ENCODE results near the gene ZC3H12C. TPM values are rescaled to one million over a fixed set of nuclear protein-coding genes. Genes with fewer than 3 reads are reported as not detected.
A peak's percentile ranks its signal among the peaks of the same experiment; 100 is the strongest.

Gene ZC3H12C
- total RNA-seq, 1 experiment from 2014 or later: 3.1 TPM

- in situ Hi-C loops (cut with HindIII; ENCODE audit: low pct_unique_long_range_greater_than_20kb, low sequenced_read_pairs): no loop called here
- no peak for DNase-seq (ENCODE audit: low read depth)
Measured at GRCh38 chr11:110128161-110128560, 35.0 kb downstream of the ZC3H12C start.

GRCh38 chr11:110130642-110131238 lies 37.5 kb downstream of the ZC3H12C start:
- in situ Hi-C loops (cut with HindIII; ENCODE audit: low pct_unique_long_range_greater_than_20kb, low sequenced_read_pairs): no loop called here
- DNase-seq (ENCODE audit: low read depth): no peak

- in situ Hi-C loops (cut with HindIII; ENCODE audit: low pct_unique_long_range_greater_than_20kb, low sequenced_read_pairs): no loop called here
- DNase-seq (ENCODE audit: low read depth): no peak
Measured at GRCh38 chr11:110131386-110132123, 38.4 kb downstream of the ZC3H12C start.

GRCh38 chr11:110133160-110133559 lies 40.0 kb downstream of the ZC3H12C start:
- in situ Hi-C loops (cut with HindIII; ENCODE audit: low pct_unique_long_range_greater_than_20kb, low sequenced_read_pairs): no loop called here
- DNase-seq (ENCODE audit: low read depth): no peak

GRCh38 chr11:110134110-110134509 lies 40.9 kb downstream of the ZC3H12C start:
- in situ Hi-C loops (cut with HindIII; ENCODE audit: low pct_unique_long_range_greater_than_20kb, low sequenced_read_pairs): no loop called here
- no peak for DNase-seq (ENCODE audit: low read depth)

GRCh38 chr11:110141812-110142211 lies 48.6 kb downstream of the ZC3H12C start:
- in situ Hi-C loops (cut with HindIII; ENCODE audit: low pct_unique_long_range_greater_than_20kb, low sequenced_read_pairs): no loop called here
- no peak for DNase-seq (ENCODE audit: low read depth)

- peak; percentile 51 for DNase-seq (ENCODE audit: low read depth)
- in situ Hi-C loops (cut with HindIII; ENCODE audit: low pct_unique_long_range_greater_than_20kb, low sequenced_read_pairs): no loop called here
Measured at GRCh38 chr11:110147962-110148709, 54.9 kb downstream of the ZC3H12C start.

- in situ Hi-C loops (cut with HindIII; ENCODE audit: low pct_unique_long_range_greater_than_20kb, low sequenced_read_pairs): no loop called here
- DNase-seq (ENCODE audit: low read depth): peak; percentile 74
Measured at GRCh38 chr11:110148775-110149744, 55.9 kb downstream of the ZC3H12C start.

GRCh38 chr11:110152199-110152598 lies 59.0 kb downstream of the ZC3H12C start:
- DNase-seq (ENCODE audit: low read depth): no peak
- in situ Hi-C loops (cut with HindIII; ENCODE audit: low pct_unique_long_range_greater_than_20kb, low sequenced_read_pairs): no loop called here

- no peak for DNase-seq (ENCODE audit: low read depth)
- in situ Hi-C loops (cut with HindIII; ENCODE audit: low pct_unique_long_range_greater_than_20kb, low sequenced_read_pairs): no loop called here
Measured at GRCh38 chr11:110153474-110153873, 60.3 kb downstream of the ZC3H12C start.

GRCh38 chr11:110156503-110156902 lies 63.3 kb downstream of the ZC3H12C start:
- in situ Hi-C loops (cut with HindIII; ENCODE audit: low pct_unique_long_range_greater_than_20kb, low sequenced_read_pairs): no loop called here
- DNase-seq (ENCODE audit: low read depth): no peak

- peak; percentile 93 for DNase-seq (ENCODE audit: low read depth)
- in situ Hi-C loops (cut with HindIII; ENCODE audit: low pct_unique_long_range_greater_than_20kb, low sequenced_read_pairs): no loop called here
Measured at GRCh38 chr11:110158317-110159200, 65.4 kb downstream of the ZC3H12C start.

GRCh38 chr11:110159476-110159875 lies 66.3 kb downstream of the ZC3H12C start:
- DNase-seq (ENCODE audit: low read depth): peak; percentile 91
- in situ Hi-C loops (cut with HindIII; ENCODE audit: low pct_unique_long_range_greater_than_20kb, low sequenced_read_pairs): no loop called here

GRCh38 chr11:110160016-110160415 lies 66.8 kb downstream of the ZC3H12C start:
- DNase-seq (ENCODE audit: low read depth): no peak
- in situ Hi-C loops (cut with HindIII; ENCODE audit: low pct_unique_long_range_greater_than_20kb, low sequenced_read_pairs): no loop called here

- in situ Hi-C loops (cut with HindIII; ENCODE audit: low pct_unique_long_range_greater_than_20kb, low sequenced_read_pairs): no loop called here
- no peak for DNase-seq (ENCODE audit: low read depth)
Measured at GRCh38 chr11:110160437-110160836, 67.2 kb downstream of the ZC3H12C start.

GRCh38 chr11:110161061-110161460 lies 67.9 kb downstream of the ZC3H12C start:
- in situ Hi-C loops (cut with HindIII; ENCODE audit: low pct_unique_long_range_greater_than_20kb, low sequenced_read_pairs): no loop called here

GRCh38 chr11:110162216-110162615 lies 69.0 kb downstream of the ZC3H12C start:
- no peak for DNase-seq (ENCODE audit: low read depth)
- in situ Hi-C loops (cut with HindIII; ENCODE audit: low pct_unique_long_range_greater_than_20kb, low sequenced_read_pairs): no loop called here

More at GRCh38 chr11:110161061-110161460, 67.9 kb downstream of the ZC3H12C start:
- no peak for DNase-seq (ENCODE audit: low read depth)

All from Caki2 (cell line).